Stimulated activated CD4-positive, alpha-beta T cell treated with anti-CD3 and anti-CD28 coated beads, Interleukin-12 subunit alpha, Interleukin-12 subunit beta, amount 100 ng/mL, for 24 hours (primary cell): Measurements from ENCODE around the gene OSM.
"Not testable (repeated sequence)": the region's sequence is repeated elsewhere in the genome, so short reads cannot be mapped to it uniquely, and the experiment has no call there.

Experiments used
- DNase-seq, 2 experiments: peaks; one replicate each; pipeline ENCODE4 v3.0.0-alpha.2; 2020; ENCODE audit warnings: low read depth in 2 of 2

The OSM gene

GRCh38 chr22:30245181-30245984, 21.3 kb downstream of the OSM start:
- DNase-seq: peak in 1 of 2 experiments; percentile 41

GRCh38 chr22:30244641-30245040, 22.0 kb downstream of the OSM start:
- no peak for DNase-seq

- DNase-seq: no peak
These were observed 22.6 kb downstream of the OSM start for GRCh38 chr22:30244066-30244465.

- DNase-seq: peak in 1 of 2 experiments; percentile 47
These were observed 23.0 kb downstream of the OSM start for GRCh38 chr22:30243661-30244060.

DNA sequence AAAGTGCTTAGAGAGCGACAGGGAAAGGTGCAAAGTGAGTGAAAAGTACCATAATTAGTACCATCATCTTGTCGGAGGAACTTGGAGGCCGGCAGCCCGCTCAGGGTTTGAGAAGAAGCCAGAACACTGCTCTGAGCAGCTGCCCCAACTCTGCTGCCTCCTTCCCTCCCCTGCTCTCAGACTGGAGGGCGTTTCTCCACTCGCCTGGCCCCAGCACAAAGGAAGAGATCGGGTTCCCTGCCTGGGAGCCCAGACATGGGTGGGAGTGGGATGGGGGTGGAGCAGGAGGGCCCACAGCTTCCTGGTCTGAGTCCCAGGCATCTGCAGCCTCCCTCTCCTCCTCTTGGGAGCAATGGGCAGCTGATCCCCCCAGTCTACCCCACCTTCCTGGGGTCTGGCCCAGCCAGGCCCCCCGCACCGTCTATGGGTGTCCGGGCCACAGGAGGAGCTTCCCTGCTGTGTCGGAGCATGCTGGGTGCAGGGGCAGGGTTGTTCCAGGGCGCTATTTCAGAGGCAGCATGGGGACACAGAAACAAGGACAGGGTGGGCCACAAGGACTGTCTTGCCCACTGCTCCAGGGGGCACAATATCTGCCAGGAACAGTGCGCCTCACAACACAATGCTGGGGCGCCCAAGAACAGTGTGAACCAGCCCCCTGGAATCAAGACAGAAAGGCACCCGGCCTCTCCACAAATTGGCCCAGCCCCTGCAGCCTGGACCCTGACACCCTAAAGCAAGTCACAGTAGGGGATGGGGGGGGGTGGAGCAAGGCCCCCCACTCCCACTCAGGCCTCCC, 24.9 kb downstream of the OSM start:
- DNase-seq: peak in 1 of 2 experiments; percentile 44

DNA sequence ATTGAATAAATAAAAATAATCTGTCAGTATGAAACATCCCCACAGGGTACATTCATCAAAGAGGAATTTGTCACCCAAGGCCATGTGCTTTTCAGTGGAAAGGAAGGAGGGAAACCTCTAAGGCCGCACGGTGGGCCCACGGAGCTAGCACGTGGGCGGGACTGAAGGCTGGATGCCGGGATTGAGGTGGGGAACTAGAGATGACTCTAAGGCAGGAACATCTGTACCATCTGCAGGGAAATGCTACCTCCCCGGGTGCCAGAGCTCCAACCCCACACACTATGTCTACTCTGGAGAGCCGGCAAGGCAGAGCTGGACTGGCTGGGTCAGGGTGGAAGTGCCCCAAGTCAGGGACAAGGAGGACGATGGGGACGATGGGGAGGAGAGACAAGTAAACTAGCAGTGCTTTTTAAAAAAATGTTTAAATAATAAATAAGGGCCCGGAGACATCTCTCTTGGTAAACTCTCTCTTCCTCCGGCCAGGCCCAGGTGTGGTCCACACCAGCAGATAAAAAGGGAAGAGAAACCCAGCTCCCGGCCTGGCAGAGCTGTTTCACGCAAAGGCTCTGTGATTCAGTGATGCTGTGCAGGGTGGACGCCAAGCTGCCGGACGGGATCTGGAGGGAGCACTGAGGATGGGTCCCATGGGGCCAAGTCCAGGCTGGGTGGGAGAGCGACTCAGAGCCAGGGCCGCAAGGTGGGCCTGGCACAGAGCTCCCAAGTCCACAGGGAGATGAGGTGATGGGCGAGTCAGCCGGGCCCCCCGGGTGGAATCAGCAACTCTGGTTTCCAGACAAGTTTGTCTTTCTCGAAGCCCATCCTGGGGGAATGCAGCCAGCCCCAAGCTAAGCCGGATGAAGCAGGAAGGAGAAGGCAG, 25.9 kb downstream of the OSM start:
- peak in 1 of 2 experiments; percentile 41 for DNase-seq

DNA sequence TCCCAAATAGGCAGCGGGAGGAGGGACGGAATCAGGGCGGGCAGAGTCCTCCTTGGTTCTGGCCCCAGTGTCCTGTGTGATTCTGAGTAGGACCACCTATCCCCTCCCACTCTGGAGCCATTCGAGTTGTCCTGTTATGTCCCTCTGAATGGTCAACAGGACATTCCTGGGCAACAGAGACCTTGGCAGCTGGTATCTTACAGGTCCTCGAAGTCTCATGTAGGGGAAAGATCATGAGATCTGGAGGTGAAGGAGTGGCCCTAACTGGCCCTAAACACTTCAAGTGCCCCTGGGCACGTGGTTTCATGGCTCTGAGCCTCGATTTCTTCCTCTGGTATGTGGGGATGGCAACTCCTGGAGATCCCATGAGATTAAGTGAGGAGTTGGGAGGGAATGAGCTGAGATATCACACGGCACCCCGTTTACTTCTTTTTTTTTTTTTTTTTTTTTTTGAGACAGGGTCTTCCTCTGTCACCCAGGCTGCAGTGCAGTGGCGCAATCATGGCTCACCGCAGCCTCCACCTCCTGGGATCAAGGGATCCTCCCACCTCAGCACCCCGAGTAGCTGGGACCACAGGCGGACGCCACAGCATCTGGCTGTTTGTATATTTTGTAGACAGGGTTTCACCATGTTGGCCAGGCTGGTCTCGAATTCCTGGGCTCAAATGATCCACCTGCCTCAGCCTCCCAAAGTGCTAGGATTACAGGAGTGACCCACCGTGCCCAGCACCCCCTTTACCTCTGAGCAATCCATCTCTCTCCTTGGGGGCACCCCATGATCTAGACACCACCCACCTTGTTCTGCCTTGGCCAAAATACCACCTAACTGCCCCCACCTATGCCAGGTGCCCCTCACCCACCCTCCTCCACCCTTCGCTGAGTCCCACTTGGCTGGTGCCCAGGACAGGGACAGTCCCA, 26.9 kb downstream of the OSM start:
- peak in 1 of 2 experiments; percentile 55 for DNase-seq

DNA sequence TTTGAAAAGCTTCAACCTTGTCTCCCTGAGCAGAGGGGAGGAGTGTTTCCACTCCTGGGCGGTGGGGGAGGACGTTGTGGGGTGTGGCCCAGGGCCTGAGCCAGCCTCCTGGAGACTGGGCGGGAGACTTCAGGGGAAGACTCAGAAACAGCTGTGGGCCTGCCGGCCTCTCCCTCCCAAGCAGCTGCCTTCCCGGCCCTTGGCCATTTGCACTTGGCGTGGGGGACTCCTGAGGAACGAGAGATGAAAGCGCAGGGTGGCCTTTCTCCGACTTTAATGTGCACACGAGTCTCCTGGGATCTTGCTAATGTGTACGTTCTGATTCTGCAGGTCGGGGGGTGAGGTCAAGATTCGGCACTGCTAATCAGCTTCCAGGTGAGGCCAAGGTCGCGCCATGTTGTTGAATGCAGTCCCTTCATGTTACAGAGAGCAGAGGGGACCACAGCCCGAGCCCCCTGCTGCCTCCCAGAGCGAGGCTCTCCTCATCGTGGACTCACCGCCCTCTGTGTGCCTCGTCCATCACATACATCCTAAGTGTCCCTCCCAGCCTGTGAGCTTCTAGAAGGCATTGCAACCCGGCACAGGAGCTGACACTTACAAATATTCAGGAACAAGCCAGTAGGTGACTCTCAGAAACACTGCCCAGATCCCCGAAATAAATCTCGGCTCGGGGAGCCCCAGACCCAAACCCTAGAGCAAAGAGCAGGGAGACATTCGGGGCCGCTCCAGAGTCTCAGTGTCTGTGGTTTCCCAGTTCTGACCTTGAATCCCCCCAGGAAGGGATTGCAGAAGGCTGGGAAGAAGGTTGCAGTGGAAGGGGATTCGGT, 27.8 kb downstream of the OSM start:
- peak in 1 of 2 experiments; percentile 50 for DNase-seq

GRCh38 chr22:30238136-30238535, 28.5 kb downstream of the OSM start:
- no peak for DNase-seq

DNA sequence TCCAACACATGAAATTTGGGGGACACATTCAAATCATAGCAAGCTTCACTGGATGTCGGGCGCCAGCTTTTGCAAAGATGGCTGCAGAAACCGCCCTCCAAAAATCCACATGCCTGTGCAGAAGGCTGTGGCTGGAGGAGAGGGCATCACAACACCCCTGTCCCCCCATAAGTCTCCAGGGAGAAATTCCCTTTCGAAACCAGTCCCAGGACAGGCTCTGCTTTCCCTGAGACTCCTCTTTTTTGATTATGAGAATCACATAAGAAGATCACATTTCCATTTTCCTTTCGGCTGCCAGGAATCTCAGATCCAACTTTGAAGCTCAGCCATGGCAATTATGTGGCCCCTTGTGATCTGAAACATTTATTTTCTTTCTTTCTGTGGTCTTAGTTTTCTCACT, 29.8 kb downstream of the OSM start:
- DNase-seq: no peak

DNA sequence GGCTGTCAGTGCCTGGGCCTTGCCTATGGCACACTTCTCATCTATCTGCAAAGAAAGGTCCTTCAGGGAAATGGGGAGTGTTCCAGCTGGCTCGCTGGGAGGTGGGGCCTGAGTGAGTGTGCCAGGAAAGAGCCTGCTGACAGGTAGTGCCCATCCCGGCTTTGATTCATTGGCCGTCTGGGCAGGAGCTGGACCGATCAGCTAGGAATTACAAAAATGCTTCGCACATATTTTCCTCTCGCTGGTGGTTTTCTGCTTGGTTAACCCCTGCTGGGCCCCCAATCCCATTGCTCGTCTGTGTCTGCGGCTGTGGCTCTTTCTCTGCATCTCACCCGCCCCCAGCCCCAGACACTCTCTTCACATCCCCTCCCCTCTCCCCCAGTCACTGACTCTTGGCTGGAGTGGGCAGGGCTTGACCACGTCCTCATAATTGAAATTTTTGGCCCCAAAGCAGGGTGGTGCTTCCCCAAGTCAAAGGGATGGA, 30.9 kb downstream of the OSM start:
- no peak for DNase-seq

DNA sequence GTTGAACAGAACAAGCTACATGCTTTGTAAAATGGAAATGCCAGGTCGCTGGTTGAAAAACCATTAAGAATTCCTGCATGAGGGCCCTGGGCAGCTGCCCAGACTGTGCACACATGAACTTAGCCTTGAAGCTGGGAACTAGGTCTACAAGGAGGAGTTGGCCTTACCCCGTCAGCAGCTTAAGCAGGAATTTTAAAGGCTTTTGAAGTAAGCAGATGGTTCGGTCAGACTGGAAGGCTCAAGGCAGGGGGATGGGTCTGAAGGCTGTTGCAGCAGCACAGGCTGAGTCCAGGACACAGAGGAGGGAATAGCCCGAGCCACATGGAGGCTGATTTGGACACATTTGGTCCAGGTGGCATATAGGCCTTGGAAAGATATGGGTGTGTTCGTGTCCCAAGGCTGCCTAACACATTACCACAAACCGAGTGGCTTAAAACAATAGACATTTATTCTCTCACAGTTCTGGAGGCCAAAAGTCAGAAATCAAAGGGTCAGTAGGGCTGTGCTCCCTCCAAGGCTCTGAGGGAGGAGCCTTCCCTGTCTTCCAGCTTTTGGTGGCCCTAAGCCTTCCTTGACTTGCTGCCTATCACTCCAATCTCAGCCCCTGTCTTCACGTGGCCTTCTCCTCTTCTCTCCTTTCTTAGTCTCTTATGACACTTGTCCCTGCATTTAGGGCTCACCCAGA, 31.7 kb downstream of the OSM start:
- no peak for DNase-seq

DNA sequence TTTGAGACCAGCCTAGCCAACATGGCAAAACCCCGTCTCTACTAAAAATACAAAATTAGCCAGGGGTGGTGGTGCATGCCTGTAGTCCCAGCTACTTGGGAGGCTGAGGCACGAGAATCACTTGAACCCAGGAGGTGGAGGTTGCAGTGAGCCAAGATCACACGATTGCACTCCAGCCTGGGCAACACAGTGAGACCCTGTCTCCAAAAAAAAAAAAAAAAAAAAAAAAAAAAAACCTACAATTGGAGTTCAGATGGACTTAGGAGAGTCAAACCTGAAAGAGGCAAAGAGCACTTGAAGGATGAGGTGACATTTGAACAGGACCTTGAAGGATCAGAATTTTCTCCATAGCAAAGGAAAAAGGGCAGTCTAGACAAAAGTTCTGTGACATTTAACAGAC, 32.3 kb downstream of the OSM start:
- DNase-seq: not testable (repeated sequence)

GRCh38 chr22:30233582-30233981, 33.1 kb downstream of the OSM start:
- DNase-seq: no peak

DNA sequence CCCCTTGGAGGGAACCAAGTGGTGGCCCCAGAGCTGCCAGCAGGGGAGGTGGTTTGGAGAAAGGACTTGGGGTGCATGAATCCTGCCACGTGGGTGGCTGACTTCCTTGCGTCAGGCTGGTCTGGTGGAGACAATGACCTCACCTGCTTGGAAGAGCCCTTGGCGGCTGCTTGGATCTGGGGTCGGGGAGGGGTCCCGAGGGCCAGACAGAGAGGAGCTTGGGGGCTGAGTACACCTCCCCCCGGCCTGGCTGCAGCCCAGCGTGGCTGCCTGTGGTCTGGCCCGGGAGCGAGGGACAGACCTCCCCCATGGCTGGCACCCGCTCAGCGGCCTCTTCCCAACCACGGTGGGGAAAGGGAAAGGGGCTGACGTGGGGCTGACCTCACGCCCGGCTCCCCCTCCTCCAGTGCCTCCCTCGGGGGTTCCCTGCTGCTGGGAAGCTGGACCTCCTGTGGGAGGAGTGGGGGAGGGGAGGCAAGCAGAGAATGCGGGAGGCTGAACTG, 33.9 kb downstream of the OSM start:
- no peak for DNase-seq

GRCh38 chr22:30230787-30231461, 35.7 kb downstream of the OSM start:
- no peak for DNase-seq

- no peak for DNase-seq
These were observed 36.3 kb downstream of the OSM start for GRCh38 chr22:30230330-30230729.
